GM21381 (cell line): ENCODE measurements around the gene SPOCK1.

ENCODE experiments used
- ATAC-seq: cut with Tn5 transposase; IDR thresholded peaks from one replicate; pipeline ENCODE4 v1.9.1; 2021; ENCODE audit warnings: mild to moderate bottlenecking, moderate library complexity; ENCODE audit not compliant: unreplicated experiment

SPOCK1 gene

DNA sequence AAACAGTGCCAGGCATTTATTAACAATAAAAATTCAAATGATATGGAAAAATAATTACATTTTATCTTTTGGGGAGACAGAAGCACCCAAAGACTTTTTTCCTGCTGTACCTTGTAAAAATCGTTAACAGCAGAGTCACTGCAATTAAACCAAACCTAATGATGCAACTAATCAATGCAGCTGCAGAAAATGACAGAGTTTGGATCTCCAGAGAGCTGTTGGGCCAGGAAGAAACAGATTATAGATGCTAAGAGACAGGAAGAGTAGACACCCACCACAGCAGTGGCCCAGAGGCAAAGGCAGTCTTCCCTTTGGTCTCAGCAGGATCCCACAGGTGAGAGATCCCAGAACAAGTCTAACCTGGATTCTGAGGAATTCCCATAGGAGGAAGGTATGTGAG is 53.0 kb downstream of the SPOCK1 start:
- no peak for ATAC-seq

DNA sequence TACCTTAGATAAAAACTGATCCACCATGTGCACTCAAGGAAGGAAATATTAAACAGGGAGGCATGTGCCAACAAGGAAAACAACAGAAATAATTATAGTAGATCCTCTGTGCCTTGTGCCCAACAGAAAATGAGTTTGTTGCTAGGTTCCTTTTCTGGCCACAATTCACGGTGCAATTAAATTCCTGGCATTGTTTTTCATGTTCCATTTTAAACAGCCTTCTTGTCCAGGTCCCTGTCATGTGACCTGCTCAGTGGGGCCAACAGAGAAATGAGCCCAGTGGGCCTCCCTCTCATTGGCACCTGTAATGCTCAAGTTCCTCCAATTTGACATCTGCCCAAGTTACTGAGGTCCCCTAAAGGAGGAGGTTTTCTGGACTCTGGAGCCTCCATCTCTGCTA is 56.5 kb downstream of the SPOCK1 start:
- no peak for ATAC-seq

DNA sequence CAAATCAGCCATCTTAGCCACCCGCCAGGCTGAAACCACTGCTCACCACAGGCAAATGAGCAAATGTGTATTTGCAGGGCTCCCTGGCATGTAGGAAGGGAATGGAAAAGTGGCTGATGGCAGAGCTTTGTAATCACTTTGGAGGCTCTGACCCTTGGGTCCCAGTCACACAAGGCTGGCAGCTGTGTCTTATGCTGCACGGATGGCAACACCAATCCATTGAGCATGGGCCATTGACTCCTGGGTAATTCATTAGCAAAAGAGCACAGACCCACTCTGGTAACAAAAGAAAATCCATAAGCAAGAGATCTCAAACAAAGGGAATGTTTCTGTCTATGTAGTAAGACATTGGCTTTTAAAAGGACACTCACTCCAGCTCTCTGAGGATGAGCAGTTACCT is 57.6 kb downstream of the SPOCK1 start:
- ATAC-seq, result no peak

DNA sequence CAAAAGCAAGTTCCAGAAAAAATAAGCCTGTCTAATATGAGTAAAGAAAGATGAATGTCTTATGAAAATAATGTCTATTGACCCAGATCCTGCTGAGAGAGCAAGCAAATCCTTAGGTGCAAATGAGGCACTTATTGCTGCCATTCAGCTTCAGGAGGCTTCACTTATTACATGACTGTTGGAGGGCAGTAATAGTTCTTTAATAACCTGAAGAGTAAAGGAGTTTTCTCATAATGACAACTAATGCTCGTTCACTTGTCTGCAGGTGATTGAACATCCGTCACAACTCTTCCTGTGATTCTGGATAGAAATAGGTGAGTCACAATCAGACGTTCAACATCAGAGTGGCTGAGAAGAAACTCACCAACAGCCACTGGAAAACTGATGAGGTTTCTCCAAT is 58.3 kb downstream of the SPOCK1 start:
- no peak for ATAC-seq

DNA sequence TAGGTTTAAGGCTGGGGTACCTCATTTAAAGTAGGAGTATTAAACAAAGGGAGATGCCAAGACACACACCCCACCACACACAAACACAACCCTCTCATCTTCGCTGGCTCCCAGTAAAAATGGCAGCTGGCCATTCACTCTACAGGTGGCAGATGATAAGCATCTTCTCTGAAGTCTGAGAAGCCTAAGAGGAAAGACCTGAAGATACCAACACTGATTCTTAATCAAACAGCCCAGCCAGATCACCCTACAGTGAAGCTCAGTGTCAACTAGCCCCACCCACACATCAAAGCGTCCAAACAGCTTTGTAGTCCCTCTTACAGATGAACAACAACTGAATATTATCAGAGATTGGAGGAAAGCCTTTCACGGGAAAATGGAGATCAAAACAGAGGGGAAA is 59.5 kb downstream of the SPOCK1 start:
- ATAC-seq, result no peak

DNA sequence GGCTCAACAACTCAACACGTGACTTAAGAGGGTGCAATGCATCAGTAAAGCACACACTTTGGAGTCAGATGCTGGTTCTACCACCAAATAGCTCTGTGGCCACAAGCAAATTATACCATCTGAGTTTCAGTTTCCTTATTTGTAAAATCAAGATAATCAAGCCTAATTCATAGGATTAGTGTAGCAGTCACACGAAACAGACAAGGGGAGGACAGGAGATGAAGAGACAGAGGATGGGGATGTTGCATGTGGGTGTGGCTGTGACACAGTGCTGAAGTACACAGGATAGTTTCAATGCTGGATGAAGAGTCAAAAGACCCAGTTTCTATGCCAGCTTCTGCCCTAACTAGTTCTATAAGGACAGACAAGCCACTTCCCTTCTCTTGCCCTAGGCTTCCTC is 60.2 kb downstream of the SPOCK1 start:
- no peak for ATAC-seq

DNA sequence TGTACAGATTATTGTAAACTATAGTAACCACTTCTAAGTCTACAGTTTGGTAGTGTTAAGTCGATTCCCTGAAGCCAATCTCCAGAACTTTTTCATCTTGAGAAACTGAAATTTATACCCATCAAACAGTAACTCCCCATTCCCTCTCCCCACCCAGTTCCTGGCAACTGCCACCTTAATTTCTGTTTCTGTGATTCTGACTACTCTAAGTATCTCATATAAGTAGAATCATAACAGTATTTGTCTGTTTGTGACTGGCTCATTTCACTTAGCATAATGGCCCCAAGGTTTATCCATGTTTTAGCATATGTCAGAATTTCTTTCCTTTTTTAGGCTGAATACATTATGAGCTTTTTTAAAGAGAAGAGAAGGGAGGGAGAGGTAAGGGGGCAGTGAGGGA is 61.4 kb downstream of the SPOCK1 start:
- no peak for ATAC-seq

DNA sequence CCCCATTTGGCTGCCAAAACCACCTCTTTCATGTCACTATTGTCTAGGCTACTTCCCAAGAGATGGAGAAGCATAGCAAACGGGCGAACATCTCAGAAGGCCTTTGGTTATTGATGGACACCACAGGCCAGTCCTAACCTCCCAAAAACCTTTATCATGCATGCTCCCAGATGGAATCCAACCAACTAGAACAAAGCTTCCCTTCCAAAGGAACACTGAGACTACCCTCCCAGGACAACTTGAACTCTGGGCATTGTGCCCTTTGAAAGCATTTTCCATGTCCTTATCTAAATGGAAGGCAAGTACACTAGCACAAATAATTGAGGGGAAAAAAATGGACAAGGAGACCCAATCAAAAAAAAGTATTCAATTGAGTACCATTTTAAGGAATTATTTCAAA is 65.6 kb downstream of the SPOCK1 start:
- no peak for ATAC-seq

DNA sequence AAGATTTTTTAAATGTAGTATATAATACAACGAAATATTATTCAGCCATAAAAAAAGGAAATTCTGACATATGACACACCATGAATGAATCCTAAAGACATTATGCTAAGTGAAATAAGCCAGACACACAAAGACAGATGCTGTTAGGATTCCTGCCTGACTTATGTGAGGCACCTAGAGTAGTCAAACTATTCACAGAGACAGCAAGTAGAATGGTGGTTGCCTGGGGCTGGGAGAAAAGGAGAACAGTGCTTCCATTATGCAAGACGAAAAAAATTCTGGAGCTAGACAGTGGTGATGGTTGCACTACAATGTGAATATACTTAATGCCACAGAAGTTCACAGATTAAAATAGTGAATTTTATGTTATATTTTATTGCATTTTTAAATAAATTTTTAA is 66.8 kb downstream of the SPOCK1 start:
- no peak for ATAC-seq

DNA sequence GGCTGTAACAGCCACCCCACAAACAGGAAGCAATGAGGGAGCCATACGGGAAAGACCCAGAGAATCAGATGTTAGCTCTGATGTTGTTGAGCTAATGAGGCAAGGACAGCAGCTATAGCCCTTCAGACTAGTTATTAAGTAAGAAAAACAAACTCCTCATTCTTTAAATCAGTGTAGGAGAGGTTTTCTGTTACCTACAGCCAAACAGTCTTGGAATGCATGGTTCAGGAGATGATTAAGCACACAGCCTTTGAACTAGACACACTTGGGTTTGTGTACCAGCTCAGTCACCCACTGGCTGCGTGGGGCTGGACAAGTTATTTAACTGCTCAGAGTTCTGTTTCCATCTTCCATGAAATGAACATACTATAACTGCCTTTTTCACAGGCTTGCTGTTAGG is 68.1 kb downstream of the SPOCK1 start:
- no peak for ATAC-seq

DNA sequence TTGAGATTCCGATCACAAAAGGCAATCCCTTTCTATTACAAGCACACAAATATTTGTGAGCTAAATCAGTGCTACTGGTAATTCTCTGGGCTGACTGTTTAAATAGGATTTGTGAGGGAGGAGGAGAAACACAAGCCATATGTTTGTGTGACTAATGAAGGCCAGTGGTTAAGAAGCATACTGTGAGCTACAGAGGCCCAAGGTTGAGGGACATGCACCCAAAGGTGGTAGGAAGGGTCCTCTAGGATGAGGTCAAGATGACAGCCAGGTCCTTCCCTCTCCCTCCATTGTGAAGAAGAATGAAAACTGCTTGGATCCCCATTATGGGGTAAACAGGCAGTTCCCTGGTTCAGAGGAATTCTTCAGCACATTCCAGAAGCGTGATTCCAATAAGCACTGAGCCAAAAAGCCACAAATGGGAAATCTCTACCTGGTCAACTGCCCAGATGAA is 83.9 kb downstream of the SPOCK1 start:
- no peak for ATAC-seq

DNA sequence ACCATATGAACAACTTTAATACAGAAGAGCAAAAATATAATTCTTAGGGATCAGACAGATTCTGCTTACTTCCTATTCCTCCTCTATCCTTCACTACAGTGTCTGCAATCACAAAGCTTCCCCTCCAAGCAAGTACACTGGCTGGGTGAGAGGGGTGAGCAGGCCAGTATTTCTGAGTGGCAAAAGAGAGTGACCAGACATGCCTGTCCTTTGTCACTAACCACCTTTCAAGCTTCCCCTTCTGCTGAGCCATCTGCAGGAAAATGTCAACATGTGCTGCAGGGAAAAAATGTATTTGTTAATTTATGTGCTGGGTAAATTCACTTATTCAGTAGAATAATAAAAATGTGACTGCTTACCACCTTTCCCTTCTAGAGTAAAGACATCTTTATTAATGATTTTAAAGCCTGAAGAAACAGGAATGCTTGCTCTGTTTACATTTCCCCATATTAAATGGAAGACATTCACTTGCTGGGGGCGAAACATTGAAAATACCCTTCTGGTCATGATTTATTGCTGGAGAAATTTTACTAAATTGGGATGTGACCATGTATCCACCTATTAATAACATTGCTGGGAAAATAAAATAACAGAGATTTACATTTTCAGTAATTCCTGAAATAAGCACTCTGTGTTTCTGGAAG is 84.9 kb downstream of the SPOCK1 start:
- no peak for ATAC-seq

DNA sequence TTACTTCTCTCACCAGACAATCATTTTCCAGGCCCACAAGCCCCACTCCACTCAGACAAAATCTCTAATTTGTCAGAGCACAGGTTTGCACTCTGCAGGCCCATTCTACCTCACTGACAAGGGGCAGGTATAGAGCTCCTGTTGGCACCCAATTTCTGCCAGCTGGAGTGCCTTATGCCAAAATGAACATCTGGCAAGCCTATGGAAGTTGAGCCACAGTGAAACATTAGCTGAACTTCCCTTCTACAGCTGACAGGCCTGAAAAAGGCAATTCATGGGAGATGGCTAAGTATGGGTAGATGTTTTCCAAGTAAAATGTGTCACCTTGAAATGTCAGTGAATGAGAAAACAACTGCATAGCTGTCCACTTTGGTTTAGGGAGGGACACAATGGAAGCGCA is 87.0 kb downstream of the SPOCK1 start:
- ATAC-seq, result no peak

DNA sequence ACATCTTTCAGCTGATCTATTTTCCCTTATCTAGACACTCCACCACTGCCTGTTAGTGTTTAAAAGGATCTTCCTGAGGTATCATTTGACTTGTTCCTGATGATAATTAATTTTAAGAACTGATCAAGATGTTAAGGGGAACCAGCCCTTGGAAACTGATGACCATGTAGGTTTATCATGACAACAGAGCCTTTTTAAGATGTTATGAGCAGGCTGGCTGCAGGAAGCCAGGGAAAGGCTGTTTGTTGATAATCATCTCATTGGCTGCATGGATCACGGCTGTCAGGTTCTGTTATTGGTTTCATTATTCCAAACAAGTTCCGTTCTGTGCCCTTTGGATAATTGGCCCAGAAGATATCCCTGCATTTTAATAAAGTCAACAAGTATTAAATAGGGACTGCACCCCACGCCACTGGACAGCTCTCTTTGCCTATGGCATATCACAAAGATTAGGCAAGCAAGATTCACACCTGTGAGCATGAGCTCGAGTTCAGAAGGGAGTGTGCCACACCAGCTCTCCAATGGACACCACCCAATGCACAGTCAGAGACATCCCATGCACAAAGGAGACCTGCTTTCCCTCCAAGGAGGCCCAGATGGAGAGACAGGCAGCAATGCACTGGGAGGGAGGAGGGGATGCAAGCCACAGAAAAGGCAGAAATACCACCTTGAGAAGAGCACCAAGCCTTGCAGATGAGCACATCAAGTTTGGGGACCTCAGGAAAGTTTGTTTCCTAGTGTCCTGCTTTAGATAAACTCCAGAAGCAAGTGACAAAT is 88.7 kb downstream of the SPOCK1 start:
- no peak for ATAC-seq

DNA sequence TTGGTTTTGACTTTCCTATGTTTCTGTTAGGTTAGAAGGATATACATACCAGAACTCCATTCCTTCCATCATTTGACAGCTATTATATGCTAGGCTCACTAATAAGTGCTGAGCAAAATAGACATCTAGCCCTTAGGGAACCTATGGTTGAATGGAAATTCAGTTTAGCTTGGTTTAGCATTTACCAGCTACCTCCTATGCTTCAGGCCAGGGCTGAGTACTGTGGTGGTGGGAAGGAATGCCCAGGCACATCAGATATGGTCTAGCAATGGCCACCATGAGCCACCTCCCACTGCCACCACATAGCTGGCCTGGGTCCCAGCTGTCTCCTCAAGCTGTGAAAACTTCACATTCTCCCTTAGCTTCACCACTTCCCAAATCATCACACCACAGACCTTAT is 89.4 kb downstream of the SPOCK1 start:
- no peak for ATAC-seq

DNA sequence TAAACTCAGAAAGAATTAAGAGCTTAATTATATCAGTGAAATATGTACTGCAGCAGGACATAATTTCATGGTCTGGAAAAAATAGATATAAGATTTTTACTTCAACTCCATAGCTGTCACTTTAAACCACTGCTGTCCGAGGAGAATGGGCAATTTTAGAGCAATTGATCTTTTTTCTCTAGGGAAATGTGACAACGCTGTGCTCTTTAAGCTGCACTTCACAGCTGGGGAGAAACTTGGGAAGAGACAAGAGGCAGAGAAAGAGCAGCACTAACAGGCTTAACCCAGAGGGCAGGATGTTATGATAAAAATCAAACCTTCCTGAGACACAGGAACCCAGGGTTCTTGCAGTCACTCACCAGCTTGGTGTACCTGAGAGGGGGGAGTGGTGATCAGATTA is 92.0 kb downstream of the SPOCK1 start:
- ATAC-seq, result no peak

DNA sequence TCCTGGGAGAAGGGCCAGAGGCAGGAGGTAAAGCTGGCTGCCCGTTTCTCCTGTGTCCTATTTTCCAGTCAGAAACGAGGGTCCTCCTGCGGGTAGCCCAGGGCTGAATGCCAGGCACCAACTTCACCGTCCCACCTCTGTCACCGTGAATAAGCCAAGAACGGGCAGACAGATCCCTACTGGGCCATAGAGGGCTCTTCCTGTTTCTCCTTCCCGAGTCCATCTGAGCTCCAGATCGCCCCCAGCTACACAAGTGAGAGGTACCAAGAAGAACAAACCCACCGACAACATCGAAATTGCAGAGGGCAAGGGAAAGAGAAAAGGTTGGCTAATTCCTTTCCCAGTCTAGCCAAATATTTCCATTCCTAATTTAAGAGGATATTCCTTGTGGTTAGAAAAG is 93.7 kb downstream of the SPOCK1 start:
- no peak for ATAC-seq

DNA sequence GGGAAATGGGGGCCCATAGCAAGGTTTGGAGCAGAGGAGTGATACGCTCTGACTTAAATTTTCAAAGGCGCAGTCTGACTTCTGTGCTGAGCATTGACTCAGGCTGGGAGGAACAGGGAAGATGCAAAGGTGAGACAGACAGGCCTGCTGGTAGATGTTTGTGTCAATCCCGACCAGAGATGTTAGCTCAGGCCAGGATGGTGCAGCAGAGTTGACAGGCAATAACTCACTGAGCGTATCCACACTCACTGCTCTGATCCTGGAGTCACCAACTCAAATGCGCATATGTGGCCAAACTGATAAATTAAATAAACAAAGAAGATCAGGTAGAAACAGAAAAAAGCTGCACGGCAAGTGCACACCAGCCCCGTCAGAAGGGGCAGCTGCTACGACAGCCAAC is 95.3 kb downstream of the SPOCK1 start:
- no peak for ATAC-seq

DNA sequence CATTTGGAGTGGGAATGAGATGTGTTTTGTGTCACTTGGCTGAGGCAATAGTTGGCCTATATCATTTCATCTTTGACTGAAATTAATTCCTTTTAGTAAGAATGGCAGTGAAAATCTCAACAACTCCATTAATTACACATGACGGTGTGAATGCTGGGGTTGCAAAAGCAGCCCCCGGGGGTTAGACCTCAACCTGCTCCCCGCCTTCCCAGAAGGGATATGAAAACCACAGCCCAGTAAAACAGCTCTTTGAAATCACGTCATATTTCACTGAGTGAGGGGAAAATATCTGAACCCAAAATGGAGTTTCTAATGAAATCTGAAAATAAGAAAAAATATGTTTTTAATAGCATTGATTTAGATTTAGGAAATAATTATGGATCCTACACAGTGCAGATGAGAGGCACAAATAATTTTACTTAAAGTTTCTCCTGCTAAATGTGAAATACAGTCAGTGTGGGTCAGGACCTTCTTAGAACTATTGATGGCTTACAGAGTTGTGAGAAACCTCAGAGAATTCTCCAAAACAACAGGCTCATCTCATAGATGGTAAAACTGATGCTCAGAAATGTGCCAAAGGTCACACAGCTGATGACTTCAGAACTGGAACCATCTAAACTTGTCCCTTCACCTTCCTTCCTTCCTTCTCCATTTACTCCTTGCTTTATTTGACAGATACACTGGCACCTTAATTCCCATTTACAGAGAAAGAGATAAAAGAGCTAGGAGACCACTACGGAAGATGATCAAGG is 96.5 kb downstream of the SPOCK1 start:
- ATAC-seq, result no peak

DNA sequence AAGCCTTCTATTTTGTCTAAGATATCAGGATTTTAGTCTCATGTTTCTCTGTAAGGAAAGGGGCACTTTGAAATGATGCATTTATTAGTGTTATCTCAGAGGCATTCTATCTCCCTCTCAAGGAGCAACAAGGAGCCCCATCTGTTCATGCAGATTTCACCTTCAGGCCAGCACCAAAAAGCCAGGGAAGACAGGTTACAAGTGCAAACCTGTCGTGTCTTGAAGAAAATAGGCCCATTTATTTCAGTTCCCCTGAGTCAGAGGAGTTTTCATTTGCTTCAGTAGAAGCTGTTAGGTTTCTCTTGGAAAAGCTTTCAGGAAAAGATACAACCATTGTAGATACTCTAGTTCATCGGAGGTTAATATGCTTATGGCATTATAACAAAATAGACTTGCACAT is 97.2 kb downstream of the SPOCK1 start:
- ATAC-seq, result no peak

DNA sequence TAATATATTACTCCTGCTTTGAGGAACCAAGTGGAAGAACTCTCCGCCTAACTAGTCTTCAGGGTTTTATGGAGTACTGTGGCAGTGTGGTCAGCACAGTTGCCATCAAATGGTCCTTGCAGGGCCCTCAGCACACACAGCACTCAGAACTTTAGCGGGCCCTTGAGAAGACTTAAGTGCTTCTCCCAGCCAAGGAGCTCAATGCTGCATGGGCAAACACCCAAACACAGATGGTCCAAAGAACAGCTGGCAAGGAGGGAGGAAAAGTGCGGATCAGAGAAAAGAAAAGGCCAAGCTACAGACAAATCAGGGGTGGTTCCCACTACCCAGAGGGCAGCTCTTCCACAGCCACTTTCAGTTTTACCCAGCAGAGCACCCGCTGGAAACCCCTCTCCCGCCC is 98.6 kb downstream of the SPOCK1 start:
- no peak for ATAC-seq

DNA sequence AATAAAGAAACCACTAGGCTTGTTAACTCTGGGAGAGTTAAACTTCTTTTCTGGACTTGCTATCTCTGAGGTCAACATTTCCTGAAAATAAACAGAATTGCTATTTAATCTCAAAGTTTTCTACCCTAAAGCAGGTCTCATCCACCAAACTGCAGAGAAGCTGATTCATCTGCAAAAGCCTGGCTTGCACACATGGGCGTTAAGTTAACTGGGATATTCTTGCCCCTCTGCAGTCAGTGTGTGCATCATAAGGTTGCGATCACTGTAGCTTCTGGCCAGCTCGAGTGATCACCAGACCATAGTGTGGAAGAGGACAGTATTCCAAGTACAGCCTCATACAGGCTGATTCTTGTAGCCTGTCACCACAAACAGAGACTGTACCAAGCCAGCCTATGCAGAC is 99.2 kb downstream of the SPOCK1 start:
- ATAC-seq, result no peak
